GM13977 (cell line): ENCODE measurements around the gene KCNH1.

ENCODE experiments used
- DNase-seq: peaks from one replicate; pipeline ENCODE4 v3.0.0; 2012; ENCODE audit warnings: low spot score
- in situ Hi-C: fragments of 300-500 bp; cut with MboI; formaldehyde crosslinking; loops from one replicate; pipeline ENCODE4 v1.12.0; 2022; ENCODE audit warnings: low sequenced_read_pairs, low pct_unique_long_range_greater_than_20kb, mixed read lengths, inconsistent platforms; ENCODE audit not compliant: unreplicated experiment
- TF ChIP-seq, protein P1 (sequence below): IDR thresholded peaks from 2 replicates; pipeline ENCODE4 v1.5.1; 2012; ENCODE audit warnings: mild to moderate bottlenecking, control low read depth; ENCODE audit not compliant: insufficient read depth; ENCODE audit errors: extremely low read depth, missing control alignments

Gene KCNH1

DNA sequence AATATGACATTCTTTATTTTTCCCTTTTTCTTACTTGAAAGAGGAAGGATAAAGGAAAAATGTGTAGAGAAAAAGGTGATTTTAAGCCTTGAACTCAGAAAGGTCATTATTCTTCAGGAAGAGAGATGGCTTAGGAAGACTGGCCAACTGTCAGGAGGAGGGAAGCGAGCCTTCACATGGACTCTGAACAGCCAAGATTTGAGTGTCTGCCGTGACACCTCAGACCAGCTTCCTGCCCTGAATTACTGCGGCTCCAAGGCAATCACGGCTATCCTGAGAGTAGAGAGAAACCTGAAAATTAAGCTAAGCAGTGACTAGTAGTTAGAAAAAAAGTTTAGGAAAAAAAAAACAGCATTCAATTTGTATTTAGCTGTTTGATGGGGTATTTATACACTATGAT lies 314.7 kb downstream of the KCNH1 start:
- DNase-seq, result no peak
- TF ChIP-seq, protein P1, sequence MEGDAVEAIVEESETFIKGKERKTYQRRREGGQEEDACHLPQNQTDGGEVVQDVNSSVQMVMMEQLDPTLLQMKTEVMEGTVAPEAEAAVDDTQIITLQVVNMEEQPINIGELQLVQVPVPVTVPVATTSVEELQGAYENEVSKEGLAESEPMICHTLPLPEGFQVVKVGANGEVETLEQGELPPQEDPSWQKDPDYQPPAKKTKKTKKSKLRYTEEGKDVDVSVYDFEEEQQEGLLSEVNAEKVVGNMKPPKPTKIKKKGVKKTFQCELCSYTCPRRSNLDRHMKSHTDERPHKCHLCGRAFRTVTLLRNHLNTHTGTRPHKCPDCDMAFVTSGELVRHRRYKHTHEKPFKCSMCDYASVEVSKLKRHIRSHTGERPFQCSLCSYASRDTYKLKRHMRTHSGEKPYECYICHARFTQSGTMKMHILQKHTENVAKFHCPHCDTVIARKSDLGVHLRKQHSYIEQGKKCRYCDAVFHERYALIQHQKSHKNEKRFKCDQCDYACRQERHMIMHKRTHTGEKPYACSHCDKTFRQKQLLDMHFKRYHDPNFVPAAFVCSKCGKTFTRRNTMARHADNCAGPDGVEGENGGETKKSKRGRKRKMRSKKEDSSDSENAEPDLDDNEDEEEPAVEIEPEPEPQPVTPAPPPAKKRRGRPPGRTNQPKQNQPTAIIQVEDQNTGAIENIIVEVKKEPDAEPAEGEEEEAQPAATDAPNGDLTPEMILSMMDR, result no peak
- in situ Hi-C loops, result no loop called here

DNA sequence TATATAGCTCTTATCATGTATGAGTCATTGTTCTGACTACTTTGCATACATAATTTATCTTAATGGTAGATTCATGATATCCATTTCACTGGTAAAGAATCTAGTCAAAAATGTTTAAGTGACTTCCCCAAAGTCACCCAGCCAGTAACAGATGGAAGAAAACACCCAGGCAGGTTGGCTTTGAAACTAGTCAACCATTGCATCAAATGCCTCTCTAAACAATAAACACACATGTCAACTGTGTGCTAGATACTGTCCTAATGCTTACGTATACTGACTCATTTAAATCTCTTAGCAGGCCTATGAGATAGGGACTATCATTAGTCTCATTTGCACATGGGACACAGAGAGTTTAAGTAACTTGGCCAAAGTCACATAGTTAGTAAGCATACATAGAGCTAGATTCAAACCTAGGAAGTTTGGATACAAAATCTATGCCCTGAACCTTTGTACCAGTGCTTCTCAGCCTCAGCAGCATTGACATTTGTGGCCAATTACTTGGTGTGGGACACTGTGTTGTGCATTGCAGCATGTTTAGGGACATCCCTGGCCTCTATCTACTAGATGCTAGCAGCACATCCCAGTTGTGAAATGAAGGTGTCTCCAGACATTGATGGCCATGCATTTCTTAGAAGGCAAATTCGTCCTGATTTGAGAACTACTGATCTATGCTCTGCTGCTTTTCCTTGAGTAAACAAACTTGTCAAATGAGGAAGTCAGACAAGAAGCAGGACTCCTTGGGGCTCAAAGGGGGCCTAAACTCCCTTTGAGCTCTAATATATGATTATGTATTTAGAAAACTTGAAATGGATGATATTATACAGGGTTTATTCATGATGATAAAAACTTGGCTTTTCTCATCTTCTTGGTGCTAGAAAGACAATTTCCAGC lies 316.3 kb downstream of the KCNH1 start:
- in situ Hi-C loops, result no loop called here
- DNase-seq, result no peak
- TF ChIP-seq, protein P1, result no peak

DNA sequence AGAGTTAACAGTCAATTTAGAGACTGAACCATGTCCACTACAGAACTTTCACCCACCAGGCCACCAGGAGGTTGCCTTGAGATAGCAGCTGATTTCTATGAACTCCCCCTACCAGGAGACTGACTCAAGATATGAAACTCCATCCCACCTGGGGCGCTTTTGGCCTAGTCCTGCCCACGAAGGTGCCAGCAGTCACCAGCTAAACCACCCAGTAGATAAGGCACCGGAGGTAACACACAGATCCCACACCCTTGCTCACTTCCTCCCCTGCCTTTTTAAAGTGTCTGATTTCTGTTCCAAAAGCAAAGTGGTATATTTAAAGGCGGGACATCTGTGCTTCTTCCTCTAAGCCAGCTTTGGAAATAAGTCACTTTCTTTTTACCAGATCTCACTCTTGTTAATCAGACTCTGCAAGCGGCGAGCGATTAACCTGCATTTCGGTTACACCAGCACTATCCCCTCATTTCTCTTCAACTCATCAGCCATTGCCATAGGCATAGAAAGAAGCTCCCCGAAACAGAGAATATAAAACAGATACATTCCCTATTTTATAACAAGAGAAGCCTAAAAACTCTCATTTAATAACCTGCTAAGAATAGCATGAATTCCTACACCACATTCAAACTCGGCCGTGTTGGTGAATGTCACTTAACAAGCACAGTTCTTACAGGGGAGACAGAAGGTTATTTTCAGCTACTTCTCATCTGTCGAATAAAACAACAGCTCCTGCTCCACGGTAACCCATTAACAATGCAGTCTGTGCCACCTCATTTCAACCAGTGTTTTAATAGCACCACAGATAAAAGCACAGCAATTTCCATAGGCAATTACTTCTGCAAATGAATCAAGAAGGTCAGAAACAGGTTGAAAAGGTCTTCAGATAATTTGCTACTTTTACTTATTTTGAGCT lies 318.1 kb downstream of the KCNH1 start:
- in situ Hi-C loops, result no loop called here
- TF ChIP-seq, protein P1, result no peak
- DNase-seq, result no peak

DNA sequence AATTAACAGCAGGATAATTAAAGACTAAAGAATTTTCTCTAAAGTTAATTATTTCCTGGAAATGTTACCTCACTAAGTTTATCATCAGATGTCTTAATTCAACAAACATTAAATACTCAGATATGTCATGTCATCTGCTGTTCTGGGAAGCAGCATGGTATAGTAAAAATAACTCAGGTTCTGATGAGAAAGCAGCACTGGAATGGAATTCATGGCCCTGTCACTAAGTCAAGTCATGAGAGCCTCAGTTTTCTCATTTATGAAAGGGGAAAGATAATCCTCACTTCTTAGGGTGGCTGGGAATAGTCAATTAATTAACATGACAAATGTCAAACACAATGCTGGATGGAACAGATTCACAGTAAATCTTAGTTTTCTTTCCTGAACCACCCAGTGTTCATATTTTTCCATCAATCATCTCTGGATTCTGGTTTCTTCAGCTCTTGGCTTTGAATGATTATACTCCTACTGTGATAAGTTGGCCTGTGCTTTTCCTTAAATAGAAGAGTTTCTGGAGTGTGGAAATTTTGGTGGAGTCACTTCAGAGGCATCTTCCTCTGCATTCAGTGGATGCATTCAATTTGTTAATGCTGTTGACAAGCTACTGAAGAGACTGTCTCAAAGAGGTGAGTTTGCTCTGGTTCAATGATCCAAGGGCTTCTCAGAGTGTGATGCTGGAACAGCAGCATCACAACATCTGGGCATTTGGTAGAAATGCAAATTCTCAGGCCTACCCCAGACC lies 319.4 kb downstream of the KCNH1 start:
- in situ Hi-C loops, result no loop called here
- TF ChIP-seq, protein P1, result no peak
- no peak for DNase-seq

DNA sequence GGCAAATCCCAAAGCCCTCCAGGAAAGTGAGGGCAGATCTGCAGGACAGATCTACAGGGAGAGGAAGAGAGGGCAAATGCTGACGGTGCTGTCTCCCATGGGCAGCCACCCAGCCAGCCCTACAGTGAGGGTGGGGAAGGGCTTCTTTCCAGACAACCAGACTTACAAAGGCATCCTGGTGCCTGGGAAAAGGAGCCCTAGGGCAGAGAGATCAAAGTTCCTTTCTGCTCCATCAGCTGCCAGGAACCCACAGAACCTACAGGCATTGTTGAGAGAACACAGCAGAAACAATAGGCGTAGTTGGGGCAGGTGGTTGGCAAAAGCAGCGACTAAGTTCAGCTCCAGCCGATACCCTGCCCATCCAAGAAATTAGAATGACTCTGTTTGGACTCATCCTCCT lies 332.4 kb downstream of the KCNH1 start:
- DNase-seq, result no peak
- in situ Hi-C loops, result no loop called here
- TF ChIP-seq, protein P1, result no peak

- no peak for DNase-seq
- in situ Hi-C loops, result no loop called here
- TF ChIP-seq, protein P1, result no peak
Observed at GRCh38 chr1:210800756-210801155, 333.2 kb downstream of the KCNH1 start.
